Gastrocnemius medialis (tissue), 4 donors: ENCODE data around the gene THRB. TPM values are rescaled to one million over a fixed set of nuclear protein-coding genes. Genes with fewer than 3 reads are reported as not detected.
A peak's percentile ranks its signal among the peaks of the same experiment; 100 is the strongest.

ENCODE experiments used
- ATAC-seq, 2 donors: fragments of 150-250 bp; one replicate each; pipeline ENCODE4 v1.9.1; 2016
- DNase-seq, 2 donors: peaks; one replicate each; pipeline ENCODE4 v3.0.0-alpha.2; 2019
- H3K27ac ChIP-seq, 4 donors: fragments of 200-600 bp; sonication (generic); 1 replicate in 1 of 4; 2 replicates in 3 of 4; pipeline ENCODE4 v1.5.1; 2016 to 2018; ENCODE audit warnings: mild to moderate bottlenecking in 2 of 4, moderate library complexity in 1 of 4
- H3K27me3 ChIP-seq, 3 donors: fragments of 200-600 bp; sonication (generic) in 2 of 3; 1 replicate in 1 of 3; 2 replicates in 2 of 3; pipeline versions ENCODE4 v1.5.1 to v1.6.0; 2016 to 2019; ENCODE audit warnings: mild to moderate bottlenecking in 1 of 3, moderate library complexity in 1 of 3
- H3K36me3 ChIP-seq, 2 donors: fragments of 200-600 bp; sonication (generic) in 1 of 2; one replicate each; pipeline ENCODE4 v1.5.1; 2017 to 2018
- H3K4me1 ChIP-seq, 2 donors: fragments of 200-600 bp; sonication (generic) in 1 of 2; one replicate each; pipeline ENCODE4 v1.5.1; 2016 to 2017; ENCODE audit warnings: mild to moderate bottlenecking in 2 of 2
- H3K4me3 ChIP-seq, 4 donors: fragments of 200-600 bp; sonication (generic) in 3 of 4; 1 replicate in 1 of 4; 2 replicates in 3 of 4; pipeline ENCODE4 v1.5.1; 2016 to 2019; ENCODE audit warnings: mild to moderate bottlenecking in 2 of 4
- H3K9me3 ChIP-seq, 3 donors: fragments of 200-600 bp; sonication (generic) in 2 of 3; 1 replicate in 1 of 3; 2 replicates in 2 of 3; pipeline ENCODE4 v1.5.1; 2016 to 2019
- CTCF ChIP-seq, 5 experiments: fragments of 450-650 bp in 3 of 5; fragments of 200-600 bp in 2 of 5; sonication (generic) in 2 of 5; IDR thresholded peaks in 4 of 5; conservative IDR thresholded peaks in 1 of 5; 1 replicate in 4 of 5; 2 replicates in 1 of 5; pipeline ENCODE4 v1.5.1; 2016 to 2019; ENCODE audit warnings: antibody characterized with exemption in 5 of 5, mild to moderate bottlenecking in 3 of 5, moderate library complexity in 3 of 5
- POLR2A ChIP-seq, 2 donors: fragments of 450-650 bp; IDR thresholded peaks; one replicate each; pipeline ENCODE4 v1.6.1; 2017; ENCODE audit warnings: antibody characterized with exemption in 2 of 2, mild to moderate bottlenecking in 2 of 2, moderate library complexity in 2 of 2
- in situ Hi-C, 4 donors: fragments of 200-750 bp; cut with MboI; loops; one replicate each; pipeline versions ENCODE4 v1.15.0 to v1.8.0; 2017; ENCODE audit warnings: low sequenced_read_pairs in 4 of 4
- intact Hi-C: fragments of 100-400 bp; cut with DNase I; formaldehyde crosslinking; loops from one replicate; pipeline ENCODE4 v1.15.1; 2023; ENCODE audit warnings: low total_unique reads
- total RNA-seq, 4 donors: library from RNA; depleted of rRNA; stranded (reverse); fragments of >200 nt; gene quantifications; one replicate each; pipeline versions ENCODE4 v1.1.0 to v1.2.3, GENCODE V29; 2016

Gene THRB
- total RNA-seq, 4 donors from 2014 or later, result 20.1 to 60.0 (median 25.3) TPM

- Histone ChIP-seq H3K9me3 (no peaks in the 10 kb centered on the region), H3K27ac (no peak overlapping the region), H3K27me3 (no peaks in the 10 kb centered on the region), H3K36me3 (no peaks in the 10 kb centered on the region), H3K4me3 (no peak overlapping the region), H3K4me1 (peaks cover 4 to 5% of the 10 kb centered on the region in 2 donors)
- in situ Hi-C loops, result no loop called here
- DNase-seq, result no peak
- no peak for ATAC-seq
- TF ChIP-seq CTCF (IDR thresholded peaks at IDR 0.05 in 4 of 5, conservative IDR thresholded peaks at IDR 0.05 in 1 of 5), result no peak
- no peak for TF ChIP-seq POLR2A (IDR thresholded peaks at IDR 0.05)
- intact Hi-C loops, result no loop called here
Observed at GRCh38 chr3:24323272-24323671, 171.4 kb downstream of the THRB start.

- in situ Hi-C loops, result no loop called here
- intact Hi-C loops, result no loop called here
- H3K27me3 ChIP-seq, result no peaks in the 10 kb centered on the region
- ATAC-seq (no peak), DNase-seq (no peak)
- no peaks in the 10 kb centered on the region for H3K36me3 ChIP-seq
- TF ChIP-seq CTCF (IDR thresholded peaks at IDR 0.05 in 4 of 5, conservative IDR thresholded peaks at IDR 0.05 in 1 of 5) (no peak), POLR2A (IDR thresholded peaks at IDR 0.05) (no peak)
- no peak overlapping the region for H3K4me3 ChIP-seq
- H3K9me3 ChIP-seq, result no peaks in the 10 kb centered on the region
- H3K4me1 ChIP-seq, result peaks cover 9 to 13% of the 10 kb centered on the region in 2 donors
- H3K27ac ChIP-seq, result no peak overlapping the region
Observed at GRCh38 chr3:24320601-24321000, 174.0 kb downstream of the THRB start.

- Histone ChIP-seq H3K27ac (no peak overlapping the region), H3K4me1 (peaks cover 11 to 18% of the 10 kb centered on the region in 2 donors), H3K9me3 (no peaks in the 10 kb centered on the region), H3K4me3 (no peak overlapping the region), H3K27me3 (no peaks in the 10 kb centered on the region), H3K36me3 (no peaks in the 10 kb centered on the region)
- ATAC-seq (no peak), DNase-seq (no peak)
- TF ChIP-seq CTCF (IDR thresholded peaks at IDR 0.05 in 4 of 5, conservative IDR thresholded peaks at IDR 0.05 in 1 of 5), result no peak
- no peak for TF ChIP-seq POLR2A (IDR thresholded peaks at IDR 0.05)
- in situ Hi-C loops, result no loop called here
- intact Hi-C loops, result no loop called here
Observed at GRCh38 chr3:24318677-24319287, 175.9 kb downstream of the THRB start.

- H3K27ac ChIP-seq, result no peak overlapping the region
- H3K4me3 ChIP-seq, result no peak overlapping the region
- H3K9me3 ChIP-seq, result no peaks in the 10 kb centered on the region
- DNase-seq, result no peak
- no peaks in the 10 kb centered on the region for H3K36me3 ChIP-seq
- H3K27me3 ChIP-seq, result no peaks in the 10 kb centered on the region
- TF ChIP-seq POLR2A (IDR thresholded peaks at IDR 0.05), result no peak
- TF ChIP-seq CTCF (IDR thresholded peaks at IDR 0.05 in 4 of 5, conservative IDR thresholded peaks at IDR 0.05 in 1 of 5), result no peak
- H3K4me1 ChIP-seq, result peaks cover 11 to 22% of the 10 kb centered on the region in 2 donors
- ATAC-seq, result no peak
- in situ Hi-C loops, result no loop called here
- intact Hi-C loops, result no loop called here
Observed at GRCh38 chr3:24316887-24317383, 177.7 kb downstream of the THRB start.

GRCh38 chr3:24315971-24316370, 178.7 kb downstream of the THRB start:
- Histone ChIP-seq H3K9me3 (no peaks in the 10 kb centered on the region), H3K4me1 (peaks cover 11 to 22% of the 10 kb centered on the region in 2 donors), H3K27ac (peak overlapping the region in 3 of 4 donors; percentile 19 to 46 (median 45)), H3K36me3 (no peaks in the 10 kb centered on the region), H3K4me3 (no peak overlapping the region), H3K27me3 (no peaks in the 10 kb centered on the region)
- in situ Hi-C loops (no loop called here), intact Hi-C loops (no loop called here)
- DNase-seq (no peak), ATAC-seq (peak; percentile 41 to 52)
- TF ChIP-seq CTCF (IDR thresholded peaks at IDR 0.05 in 4 of 5, conservative IDR thresholded peaks at IDR 0.05 in 1 of 5) (no peak), POLR2A (IDR thresholded peaks at IDR 0.05) (no peak)
